ENCODE measurements around the gene TNFAIP6. TPM values are rescaled to one million over a fixed set of nuclear protein-coding genes. Genes with fewer than 3 reads are reported as not detected.

The TNFAIP6 gene
- total RNA-seq, 4 donors from 2014 or later, result 0.88 to 2.4 (median 1.9) TPM; not detected in 1

- ATAC-seq (no peak), DNase-seq (no peak)
- in situ Hi-C loops (cut with MboI; ENCODE audit: low sequenced_read_pairs in 4 of 4) (loop anchor here in 2 of 4 donors (25.0 kb wide), 1 partner anchor 1818 kb away; the partner anchor contains the start of gene MMADHC (in 2 of the 2)), intact Hi-C loops (cut with DNase I; ENCODE audit: low total_unique reads) (no loop called here)
- H3K36me3 ChIP-seq, result no peaks in the 10 kb centered on the region
- H3K4me3 ChIP-seq, result no peak overlapping the region
- H3K27ac ChIP-seq, result no peak overlapping the region
- no peaks in the 10 kb centered on the region for H3K27me3 ChIP-seq
- peaks cover 0 to 3% of the 10 kb centered on the region in 2 donors for H3K4me1 ChIP-seq
- no peaks in the 10 kb centered on the region for H3K9me3 ChIP-seq
- TF ChIP-seq CTCF (IDR thresholded peaks at IDR 0.05 in 4 of 5, conservative IDR thresholded peaks at IDR 0.05 in 1 of 5) (no peak), POLR2A (IDR thresholded peaks at IDR 0.05) (no peak)
Observed at GRCh38 chr2:151405376-151405775, 48.0 kb downstream of the TNFAIP6 start.

GRCh38 chr2:151407281-151407680 is 49.9 kb downstream of the TNFAIP6 start:
- no peaks in the 10 kb centered on the region for H3K9me3 ChIP-seq
- intact Hi-C loops (cut with DNase I; ENCODE audit: low total_unique reads) (no loop called here), in situ Hi-C loops (cut with MboI; ENCODE audit: low sequenced_read_pairs in 4 of 4) (loop anchor here in 2 of 4 donors (25.0 kb wide), 1 partner anchor 1820 kb away; the partner anchor contains the start of gene MMADHC (in 2 of the 2))
- no peak overlapping the region for H3K27ac ChIP-seq
- no peak for ATAC-seq
- H3K4me3 ChIP-seq, result no peak overlapping the region
- H3K36me3 ChIP-seq, result peaks cover 0 to 9% of the 10 kb centered on the region in 2 donors
- TF ChIP-seq CTCF (IDR thresholded peaks at IDR 0.05 in 4 of 5, conservative IDR thresholded peaks at IDR 0.05 in 1 of 5), result no peak
- no peaks in the 10 kb centered on the region for H3K27me3 ChIP-seq
- peaks cover 7 to 12% of the 10 kb centered on the region in 2 donors for H3K4me1 ChIP-seq
- no peak for DNase-seq

GRCh38 chr2:151408788-151409600 is 51.6 kb downstream of the TNFAIP6 start:
- H3K27ac ChIP-seq, result peak overlapping the region; percentile 90 to 95 (median 95)
- DNase-seq (no peak), ATAC-seq (no peak)
- peak overlapping the region; percentile 81 to 93 (median 87) for H3K4me3 ChIP-seq
- TF ChIP-seq CTCF (IDR thresholded peaks at IDR 0.05 in 4 of 5, conservative IDR thresholded peaks at IDR 0.05 in 1 of 5), result no peak
- TF ChIP-seq POLR2A (IDR thresholded peaks at IDR 0.05), result no peak
- intact Hi-C loops (cut with DNase I; ENCODE audit: low total_unique reads) (no loop called here), in situ Hi-C loops (cut with MboI; ENCODE audit: low sequenced_read_pairs in 4 of 4) (loop anchor here in 2 of 4 donors (25.0 kb wide), 1 partner anchor 1822 kb away; the partner anchor contains the start of gene MMADHC (in 2 of the 2))
- H3K4me1 ChIP-seq, result peaks cover 7 to 12% of the 10 kb centered on the region in 2 donors
- peaks cover 0 to 25% of the 10 kb centered on the region in 2 donors for H3K36me3 ChIP-seq
- no peaks in the 10 kb centered on the region for H3K9me3 ChIP-seq
- no peaks in the 10 kb centered on the region for H3K27me3 ChIP-seq

- TF ChIP-seq CTCF (IDR thresholded peaks at IDR 0.05 in 4 of 5, conservative IDR thresholded peaks at IDR 0.05 in 1 of 5) (peak; percentile 61 to 83 (median 82)), POLR2A (IDR thresholded peaks at IDR 0.05) (no peak)
- Histone ChIP-seq H3K36me3 (peaks cover 0 to 26% of the 10 kb centered on the region in 2 donors), H3K9me3 (no peaks in the 10 kb centered on the region), H3K27ac (peak within 1 kb of the TSS; percentile 90 to 95 (median 95)), H3K4me1 (peaks cover 7 to 12% of the 10 kb centered on the region in 2 donors), H3K27me3 (no peaks in the 10 kb centered on the region), H3K4me3 (peak within 1 kb of the TSS; percentile 81 to 93 (median 87))
- in situ Hi-C loops (cut with MboI; ENCODE audit: low sequenced_read_pairs in 4 of 4), result loop anchor here in 2 of 4 donors (25.0 kb wide), 1 partner anchor 1823 kb away; the partner anchor contains the start of gene MMADHC (in 2 of the 2)
- intact Hi-C loops (cut with DNase I; ENCODE audit: low total_unique reads), result no loop called here
- ATAC-seq (peak; percentile 95 to 97), DNase-seq (peak; percentile 78 to 83)
Observed at GRCh38 chr2:151409601-151410484, 52.5 kb downstream of the TNFAIP6 start, which contains the start of gene RIF1. RIF1 (plus strand) TSS chr2:151409902; CDS start chr2:151410424, 522 bp downstream.
